ENCODE data around the gene TUBB4A.

DNA sequence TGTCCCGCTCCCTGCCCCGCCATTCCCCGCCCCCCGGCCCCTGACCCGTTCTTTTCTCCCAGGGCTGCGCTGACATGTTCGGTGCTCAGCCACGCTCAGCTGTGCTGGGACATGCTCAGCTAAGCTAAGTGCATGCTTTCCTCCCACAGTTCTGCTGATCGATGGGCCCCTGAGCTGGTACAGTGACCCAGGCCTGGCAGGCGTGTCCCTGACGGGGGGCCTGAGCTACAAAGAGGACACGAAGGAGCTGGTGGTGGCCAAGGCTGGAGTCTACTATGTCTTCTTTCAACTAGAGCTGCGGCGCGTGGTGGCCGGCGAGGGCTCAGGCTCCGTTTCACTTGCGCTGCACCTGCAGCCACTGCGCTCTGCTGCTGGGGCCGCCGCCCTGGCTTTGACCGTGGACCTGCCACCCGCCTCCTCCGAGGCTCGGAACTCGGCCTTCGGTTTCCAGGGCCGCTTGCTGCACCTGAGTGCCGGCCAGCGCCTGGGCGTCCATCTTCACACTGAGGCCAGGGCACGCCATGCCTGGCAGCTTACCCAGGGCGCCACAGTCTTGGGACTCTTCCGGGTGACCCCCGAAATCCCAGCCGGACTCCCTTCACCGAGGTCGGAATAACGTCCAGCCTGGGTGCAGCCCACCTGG is 32.5 kb upstream of the TUBB4A start:
- TF ChIP-seq SMC3 (conservative IDR thresholded peaks at IDR 0.05; ENCODE audit: poor library complexity) (no peak), CTCF (IDR thresholded peaks at IDR 0.05; ENCODE audit: poor library complexity, severe bottlenecking) (no peak), REST (IDR thresholded peaks at IDR 0.05; ENCODE audit: borderline replicate concordance) (no peak)

All from neural cell (in vitro differentiated cells).